Endothelial cell of umbilical vein (primary cell): ENCODE results near the gene CACNA1C. TPM values are rescaled to one million over a fixed set of nuclear protein-coding genes. Genes with fewer than 3 reads are reported as not detected.

Source experiments
- BruUV-seq: library from RNA; stranded (reverse); fragments of 400-500 nt; replicated peaks from 2 replicates; lab custom pipeline; 2021; lab: Mats Ljungman, UMichigan
- CTCF ChIA-PET: fragments of 300-600, 350-600 bp; sonication (Branson Sonifier 250); formaldehyde crosslinking; loops from one replicate; lab custom pipeline; 2021; ENCODE audit warnings: antibody characterized with exemption, inconsistent platforms; lab: Charles Lee
- POLR2A ChIA-PET: fragments of 300-600, 350-600 bp; sonication (Branson Sonifier 250); formaldehyde crosslinking; loops from one replicate; lab custom pipeline; 2021; ENCODE audit warnings: antibody characterized with exemption, inconsistent platforms; lab: Charles Lee
- DNase-seq: peaks from one replicate; pipeline ENCODE4 v3.0.0-alpha.2; 2011; ENCODE audit warnings: low read depth, low spot score
- FAIRE-seq: peaks from 2 replicates; lab custom pipeline; 2011; peaks lifted over from hg19 to GRCh38; lab: Jason Lieb, UNC
- H2AFZ ChIP-seq: 2 replicates; pipeline ENCODE4 v1.6.0; 2012; ENCODE audit warnings: low read depth, low read length, control low read depth, inconsistent platforms
- H3K27ac ChIP-seq: 2 replicates; pipeline ENCODE4 v1.5.1; 2011; ENCODE audit warnings: low read depth, mild to moderate bottlenecking, control low read depth, low read length, moderate library complexity; ENCODE audit not compliant: insufficient read depth
- H3K27me3 ChIP-seq, 2 experiments: 2 replicates each; pipeline versions ENCODE4 v1.6.0 to v1.6.1; 2011; ENCODE audit warnings: low read length in 2 of 2, mixed read lengths in 1 of 2; ENCODE audit not compliant: control insufficient read depth in 2 of 2, insufficient read depth in 2 of 2
- H3K36me3 ChIP-seq, 2 experiments: 2 replicates in 1 of 2; 3 replicates in 1 of 2; pipeline ENCODE4 v1.5.1; 2011; ENCODE audit warnings: low read length in 2 of 2, mild to moderate bottlenecking in 1 of 2, moderate library complexity in 1 of 2; ENCODE audit not compliant: control insufficient read depth in 2 of 2, insufficient read depth in 2 of 2; ENCODE audit errors: extremely low read depth in 1 of 2
- H3K4me1 ChIP-seq: 3 replicates; pipeline ENCODE4 v1.5.1; 2011; ENCODE audit warnings: mild to moderate bottlenecking, low read length; ENCODE audit not compliant: control insufficient read depth, insufficient read depth; ENCODE audit errors: extremely low read depth
- H3K4me2 ChIP-seq: 2 replicates; pipeline ENCODE4 v1.6.1; 2011; ENCODE audit warnings: low read length, control low read depth, mixed read lengths; ENCODE audit not compliant: insufficient read depth
- H3K4me3 ChIP-seq, 3 experiments: fragments of 200-600 bp in 1 of 3; sonication (generic), shearing (Covaris generic) in 1 of 3; replicated peaks in 1 of 3; 2 replicates each; pipeline ENCODE4 v1.5.1; 2011 to 2016; ENCODE audit warnings: control low read depth in 3 of 3, low read length in 3 of 3, mild to moderate bottlenecking in 2 of 3, inconsistent platforms in 1 of 3, low read depth in 1 of 3, moderate library complexity in 1 of 3; ENCODE audit not compliant: insufficient read depth in 1 of 3
- H3K79me2 ChIP-seq: 2 replicates; pipeline ENCODE4 v1.6.0; 2012; ENCODE audit warnings: low read length, inconsistent platforms; ENCODE audit not compliant: control insufficient read depth, insufficient read depth
- H3K9ac ChIP-seq: replicated peaks from 2 replicates; pipeline ENCODE3; 2011; ENCODE audit warnings: low read length, control low read depth; ENCODE audit not compliant: insufficient read depth; ENCODE audit errors: extremely low read depth
- H3K9me1 ChIP-seq: replicated peaks from 3 replicates; pipeline ENCODE4 v1.6.0; 2011; ENCODE audit warnings: mild to moderate bottlenecking, low read length; ENCODE audit not compliant: control insufficient read depth, insufficient read depth; ENCODE audit errors: extremely low read depth
- H3K9me3 ChIP-seq: replicated peaks from 2 replicates; pipeline ENCODE4 v1.5.1; 2012; ENCODE audit warnings: low read length, inconsistent platforms; ENCODE audit not compliant: control insufficient read depth, insufficient read depth
- H4K20me1 ChIP-seq: replicated peaks from 2 replicates; pipeline ENCODE3; 2011; ENCODE audit warnings: mild to moderate bottlenecking, low read length; ENCODE audit not compliant: control insufficient read depth, insufficient read depth; ENCODE audit errors: extremely low read depth
- EZH2 ChIP-seq: IDR thresholded peaks from 2 replicates; pipeline ENCODE4 v1.6.1; 2012; ENCODE audit warnings: borderline replicate concordance, low read depth, mild to moderate bottlenecking, moderate library complexity, low read length, inconsistent platforms; ENCODE audit not compliant: severe bottlenecking
- FOS ChIP-seq: IDR thresholded peaks from 2 replicates; pipeline ENCODE4 v1.6.1; 2011; ENCODE audit warnings: mild to moderate bottlenecking, low read length, moderate library complexity, borderline replicate concordance; ENCODE audit not compliant: insufficient read depth
- GATA2 ChIP-seq: IDR thresholded peaks from 2 replicates; pipeline ENCODE4 v1.7.0; 2011; ENCODE audit warnings: low read depth, mild to moderate bottlenecking, moderate library complexity, mixed read lengths, low read length; ENCODE audit not compliant: insufficient read length, insufficient read depth
- JUN ChIP-seq: IDR thresholded peaks from 2 replicates; pipeline ENCODE4 v1.6.1; 2011; ENCODE audit warnings: borderline replicate concordance, low read depth; ENCODE audit not compliant: insufficient read length, insufficient read depth
- MYC ChIP-seq: IDR thresholded peaks from one replicate; pipeline ENCODE4 v1.6.1; 2011; ENCODE audit warnings: mild to moderate bottlenecking, low read depth, low read length
- POLR2A ChIP-seq: IDR thresholded peaks from 2 replicates; pipeline ENCODE4 v1.6.1; 2012; ENCODE audit warnings: low read depth, mild to moderate bottlenecking, control low read depth, low read length
- POLR2AphosphoS5 ChIP-seq: IDR thresholded peaks from 2 replicates; pipeline ENCODE4 v1.6.1; 2012; ENCODE audit warnings: low read depth, mild to moderate bottlenecking, control low read depth, low read length, moderate library complexity; ENCODE audit not compliant: insufficient read depth
- dilution Hi-C: fragments of 300-500 bp; cut with MboI; formaldehyde crosslinking; loops from one replicate; pipeline ENCODE4 v1.15.0; 2019; ENCODE audit warnings: low sequenced_read_pairs; ENCODE audit not compliant: extremely low pct_ligation_motif_present
- intact Hi-C: fragments of 100-400 bp; cut with micrococcal nuclease; formaldehyde crosslinking; loops from one replicate; pipeline ENCODE4 v1.10.0; 2022
- polyA plus RNA-seq, 4 experiments: library from polyadenylated mRNA; depleted of rRNA in 3 of 4; stranded (reverse) in 3 of 4; unstranded in 1 of 4; fragments of >200 nt; gene quantifications; 2 replicates each; pipeline versions ENCODE4 v1.2.1 to v1.2.3, GENCODE V29; 2011 to 2012; ENCODE audit warnings: missing spikeins in 1 of 4
- total RNA-seq: library from RNA; stranded (reverse); gene quantifications from 2 replicates; pipeline ENCODE4 v1.2.3, GENCODE V29; 2021
- TF ChIP-seq, protein P1 (sequence below): IDR thresholded peaks from 2 replicates; pipeline ENCODE4 v1.6.1; 2011; ENCODE audit not compliant: insufficient read depth, insufficient read length
- TF ChIP-seq, protein P2 (sequence below), 2 donors: IDR thresholded peaks; 1 replicate in 1 of 2; 2 replicates in 1 of 2; pipeline ENCODE4 v1.5.1; 2011; ENCODE audit warnings: low read length in 2 of 2, mild to moderate bottlenecking in 2 of 2, moderate library complexity in 2 of 2, control low read depth in 1 of 2, inconsistent platforms in 1 of 2, low read depth in 1 of 2; ENCODE audit not compliant: insufficient read depth in 1 of 2; ENCODE audit errors: extremely low read depth in 1 of 2

CACNA1C gene
- total and polyA plus RNA-seq, 2 donors (not counting 3 experiments of a cell fraction or from before 2014, with no cell fraction given): not detected

DNA sequence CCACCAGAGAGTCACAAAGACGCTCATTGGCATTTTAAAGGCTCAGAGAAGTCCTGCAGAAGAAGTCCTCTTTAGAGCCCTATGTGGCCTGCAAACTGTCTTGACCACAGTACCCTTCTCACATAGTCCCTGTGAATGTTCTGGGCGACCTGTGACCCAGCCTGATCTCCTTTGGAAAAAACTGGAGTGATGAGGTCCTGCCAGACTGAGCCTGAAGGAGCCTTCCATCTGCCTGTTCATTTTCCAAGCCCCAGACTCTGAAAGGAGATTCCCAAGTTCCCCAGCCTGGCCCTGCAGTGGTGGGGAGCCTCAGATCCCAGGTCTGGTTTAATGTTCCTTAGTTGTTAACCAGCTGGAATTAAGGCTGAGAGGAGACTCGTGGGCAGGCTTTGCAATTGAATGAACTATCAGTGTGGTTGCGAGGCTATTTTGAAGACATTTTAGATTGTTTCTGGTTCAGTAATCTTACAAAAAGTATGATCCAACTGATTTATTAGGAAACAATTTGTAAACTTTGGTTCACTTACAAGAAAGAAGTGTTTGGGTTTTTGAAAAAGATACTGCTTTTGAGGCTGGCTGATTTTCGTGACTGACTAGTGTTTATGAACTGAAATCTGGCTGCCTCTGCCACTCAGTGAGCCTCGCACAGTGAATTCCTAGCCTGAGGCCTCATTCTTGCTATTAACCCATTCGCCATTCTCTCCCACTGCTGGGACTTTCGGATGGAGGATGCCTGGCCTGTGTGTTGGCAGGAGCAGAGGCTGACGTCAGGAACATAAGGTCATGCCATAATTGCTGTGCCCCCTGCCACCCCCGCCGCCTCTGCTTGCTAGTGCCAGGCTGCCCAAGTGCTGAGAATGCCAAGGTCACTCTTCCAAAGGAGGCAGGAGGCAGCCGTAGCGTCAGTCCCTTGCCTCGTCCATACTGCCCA lies 249.0 kb downstream of the CACNA1C start:
- H3K27ac ChIP-seq: no peak overlapping the region
- H4K20me1 ChIP-seq: no peaks in the 10 kb centered on the region
- no peak overlapping the region for H2AFZ ChIP-seq
- CTCF ChIA-PET: no interaction called here
- H3K4me2 ChIP-seq: no peak overlapping the region
- POLR2A ChIA-PET: no interaction called here
- no peaks in the 10 kb centered on the region for H3K9me3 ChIP-seq
- H3K9me1 ChIP-seq: no peaks in the 10 kb centered on the region
- dilution Hi-C loops (no loop called here), intact Hi-C loops (no loop called here)
- no TSS peak for BruUV-seq
- TF ChIP-seq POLR2A (no peak), POLR2AphosphoS5 (no peak), FOS (no peak), EZH2 (no peak), MYC (no peak), GATA2 (no peak), JUN (no peak)
- TF ChIP-seq, protein P1, sequence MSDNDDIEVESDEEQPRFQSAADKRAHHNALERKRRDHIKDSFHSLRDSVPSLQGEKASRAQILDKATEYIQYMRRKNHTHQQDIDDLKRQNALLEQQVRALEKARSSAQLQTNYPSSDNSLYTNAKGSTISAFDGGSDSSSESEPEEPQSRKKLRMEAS: no peak
- TF ChIP-seq, protein P2, sequence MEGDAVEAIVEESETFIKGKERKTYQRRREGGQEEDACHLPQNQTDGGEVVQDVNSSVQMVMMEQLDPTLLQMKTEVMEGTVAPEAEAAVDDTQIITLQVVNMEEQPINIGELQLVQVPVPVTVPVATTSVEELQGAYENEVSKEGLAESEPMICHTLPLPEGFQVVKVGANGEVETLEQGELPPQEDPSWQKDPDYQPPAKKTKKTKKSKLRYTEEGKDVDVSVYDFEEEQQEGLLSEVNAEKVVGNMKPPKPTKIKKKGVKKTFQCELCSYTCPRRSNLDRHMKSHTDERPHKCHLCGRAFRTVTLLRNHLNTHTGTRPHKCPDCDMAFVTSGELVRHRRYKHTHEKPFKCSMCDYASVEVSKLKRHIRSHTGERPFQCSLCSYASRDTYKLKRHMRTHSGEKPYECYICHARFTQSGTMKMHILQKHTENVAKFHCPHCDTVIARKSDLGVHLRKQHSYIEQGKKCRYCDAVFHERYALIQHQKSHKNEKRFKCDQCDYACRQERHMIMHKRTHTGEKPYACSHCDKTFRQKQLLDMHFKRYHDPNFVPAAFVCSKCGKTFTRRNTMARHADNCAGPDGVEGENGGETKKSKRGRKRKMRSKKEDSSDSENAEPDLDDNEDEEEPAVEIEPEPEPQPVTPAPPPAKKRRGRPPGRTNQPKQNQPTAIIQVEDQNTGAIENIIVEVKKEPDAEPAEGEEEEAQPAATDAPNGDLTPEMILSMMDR (IDR thresholded peaks at IDR 0.05; ENCODE audit: extremely low read depth in 1 of 2, insufficient read depth in 1 of 2, low read depth in 1 of 2, low read length in 2 of 2): no peak
- no peaks in the 10 kb centered on the region for H3K36me3 ChIP-seq
- DNase-seq (no peak), FAIRE-seq (no peak)
- H3K9ac ChIP-seq: no peak overlapping the region
- no peak overlapping the region for H3K4me3 ChIP-seq
- no peaks in the 10 kb centered on the region for H3K79me2 ChIP-seq
- no peaks in the 10 kb centered on the region for H3K4me1 ChIP-seq
- H3K27me3 ChIP-seq: no peaks in the 10 kb centered on the region
